ENCODE measurements around the gene KCNMA1.
"Not testable (repeated sequence)": the region's sequence is repeated elsewhere in the genome, so short reads cannot be mapped to it uniquely, and the experiment has no call there.

KCNMA1 gene

DNA sequence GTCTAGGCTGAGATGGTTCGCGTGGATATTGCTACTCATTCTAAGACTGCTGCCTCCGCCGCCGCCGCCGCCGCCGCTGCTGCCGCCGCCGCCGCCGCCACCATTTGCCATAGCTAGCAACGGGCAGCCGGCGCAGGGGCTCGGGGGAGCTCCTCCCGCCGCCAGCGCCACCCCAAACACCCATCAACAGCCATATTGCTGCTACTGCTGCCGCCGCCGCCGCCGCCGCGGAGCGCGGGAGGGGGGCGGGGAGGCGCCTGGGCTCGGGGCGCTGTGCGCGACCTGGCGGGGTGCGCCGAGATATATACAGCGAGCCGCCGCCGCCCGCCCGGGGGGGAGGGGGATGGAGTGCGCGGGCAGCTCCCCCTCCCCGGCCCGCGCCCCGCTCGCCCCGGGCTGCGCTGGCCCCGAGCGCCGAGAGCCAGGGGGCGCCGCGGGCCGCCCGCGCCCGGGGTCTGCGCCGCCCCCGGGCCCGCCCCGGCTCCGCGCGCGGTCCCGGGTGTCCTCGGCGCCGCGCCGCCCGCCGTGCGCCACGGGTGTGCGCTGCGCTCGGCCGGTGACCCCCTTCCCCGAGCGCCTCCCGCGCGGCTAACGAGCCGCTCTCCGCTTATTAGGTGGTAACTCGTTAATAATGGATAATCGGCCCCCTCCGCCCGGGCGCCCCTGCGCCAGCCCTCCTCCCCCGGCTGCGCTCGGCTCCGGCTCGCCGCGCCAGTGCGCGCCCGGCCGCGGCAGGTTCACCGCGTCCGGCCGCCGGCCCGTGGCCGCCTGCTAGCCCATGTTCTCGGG lies at the start of gene KCNMA1:
Gene KCNMA1, minus strand, starts transcription at position 277 of the 789 bp plus-strand sequence.
- peak in 2 of 3 donors; percentile 30 to 67 for DNase-seq

DNA sequence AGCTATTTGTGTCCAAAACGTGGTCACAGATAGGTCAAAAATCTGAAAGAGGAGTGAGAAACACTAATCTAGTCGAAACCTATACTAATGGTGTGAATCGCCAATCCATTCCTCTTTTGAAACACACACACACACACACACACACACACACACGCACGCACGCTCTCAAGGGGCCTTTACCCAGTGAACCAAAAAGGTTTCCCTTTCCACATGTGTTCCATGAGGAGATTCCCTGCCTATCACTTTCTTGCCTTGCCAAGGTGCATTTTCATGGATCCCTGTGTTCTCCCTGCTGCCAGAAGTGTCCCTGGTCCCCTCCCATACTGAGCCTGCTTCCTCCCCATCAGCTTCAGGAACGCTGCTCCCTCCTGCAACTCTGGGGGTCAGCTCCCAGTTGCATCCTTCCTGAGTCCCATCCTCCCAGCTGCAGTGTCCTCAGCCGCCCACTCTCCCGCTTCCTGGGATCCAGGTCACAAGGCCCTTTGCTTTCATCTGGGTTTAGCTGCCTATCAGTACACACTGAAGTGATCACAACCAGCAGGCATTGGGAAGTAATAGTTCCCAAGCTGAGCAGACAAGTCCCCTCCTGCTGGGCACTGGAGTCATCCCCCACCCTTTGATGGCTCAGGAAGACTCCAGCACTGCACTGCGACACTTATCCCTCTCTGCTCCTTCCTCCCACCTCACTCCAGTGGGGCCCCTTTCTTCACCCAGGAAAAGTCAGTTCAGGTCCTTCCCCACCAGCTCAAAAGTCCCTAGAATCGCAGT lies 49.2 kb upstream of the KCNMA1 start:
- no peak for DNase-seq

DNA sequence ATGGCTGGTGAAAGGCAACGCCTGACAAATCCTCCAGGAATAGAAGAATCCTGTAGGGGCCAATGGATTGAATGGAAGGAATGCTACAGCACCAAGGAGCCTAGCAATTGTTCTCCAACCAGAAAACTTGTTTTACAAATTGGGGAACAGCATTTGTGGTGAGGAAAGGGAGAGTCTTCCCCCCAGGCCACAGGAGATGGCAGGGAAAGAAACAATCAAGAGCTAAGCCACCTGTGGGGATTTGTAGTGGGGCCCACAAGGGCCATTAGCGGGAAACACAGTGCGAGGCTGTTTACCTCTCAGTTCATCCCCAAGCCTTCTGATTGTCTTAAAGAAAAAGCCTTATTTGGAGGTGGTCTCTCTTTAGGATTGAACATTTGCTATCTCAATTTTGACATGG lies 48.5 kb upstream of the KCNMA1 start:
- no peak for DNase-seq

DNA sequence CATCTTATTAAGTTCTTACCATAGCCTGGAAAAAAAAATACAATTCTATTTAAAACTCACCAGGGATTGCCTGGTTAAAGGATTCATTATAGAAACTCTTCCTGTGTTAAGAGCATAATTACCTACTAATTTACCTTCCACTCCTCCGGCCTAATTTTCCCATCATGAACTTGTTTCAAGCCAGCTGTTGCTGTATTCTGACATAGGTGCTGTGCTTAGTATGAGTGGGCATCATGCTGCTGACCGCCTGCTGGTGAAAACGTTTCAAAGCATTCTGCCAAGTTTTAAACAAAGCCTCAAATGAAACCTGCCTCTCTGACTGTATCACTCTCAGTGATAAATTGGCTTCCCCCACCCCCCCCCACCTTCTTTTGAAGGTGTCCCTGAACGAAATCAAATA lies 47.8 kb upstream of the KCNMA1 start:
- DNase-seq = no peak

DNA sequence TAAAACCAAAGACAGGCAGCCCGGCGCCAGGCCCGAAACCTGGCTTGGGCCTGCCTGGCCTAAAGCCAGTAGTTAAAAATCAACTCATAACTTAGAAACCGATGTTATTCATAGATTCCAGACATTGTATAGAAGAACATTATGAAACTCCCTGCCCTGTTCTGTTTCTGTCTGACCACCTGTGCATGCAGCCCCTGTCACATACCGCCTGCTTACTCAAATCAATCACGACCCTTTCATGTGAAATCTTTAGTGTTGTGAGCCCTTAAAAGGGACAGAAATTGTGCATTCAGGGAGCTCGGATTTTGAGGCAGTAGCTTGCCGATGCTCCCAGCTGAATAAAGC lies 45.5 kb upstream of the KCNMA1 start:
- not testable (repeated sequence) for DNase-seq

DNA sequence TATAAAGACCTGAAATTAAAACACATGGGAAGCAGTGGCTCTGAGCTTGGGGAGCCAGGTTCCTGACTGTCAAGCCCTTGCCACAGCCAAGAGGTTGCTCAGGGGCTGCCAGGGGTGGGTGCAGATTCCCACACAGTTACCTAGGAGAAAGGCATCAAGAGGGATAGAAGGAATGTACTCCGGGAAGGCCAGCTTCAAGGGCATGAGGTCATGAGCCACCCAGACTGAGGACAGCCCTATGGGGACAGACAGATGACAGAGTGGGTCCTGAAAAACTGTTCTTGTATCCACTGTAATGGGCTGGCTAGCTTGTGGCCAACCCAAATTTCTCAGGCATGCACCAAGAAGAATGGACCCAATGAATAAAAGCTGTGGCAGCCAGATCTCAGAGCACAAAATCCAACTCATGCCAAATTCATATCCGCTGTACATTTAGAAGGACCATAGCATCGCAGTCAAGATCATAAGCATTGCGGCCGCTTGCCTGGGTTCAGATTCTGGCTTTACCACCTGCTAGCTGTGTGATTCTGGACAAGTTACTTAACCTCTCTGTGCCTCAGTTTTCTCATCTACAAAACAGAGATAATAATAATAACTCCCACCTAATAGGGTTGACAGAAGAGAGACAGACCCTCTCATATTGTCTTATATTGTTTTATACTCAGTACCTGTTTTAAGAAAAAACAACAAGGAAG lies 44.9 kb upstream of the KCNMA1 start:
- no peak for DNase-seq

DNA sequence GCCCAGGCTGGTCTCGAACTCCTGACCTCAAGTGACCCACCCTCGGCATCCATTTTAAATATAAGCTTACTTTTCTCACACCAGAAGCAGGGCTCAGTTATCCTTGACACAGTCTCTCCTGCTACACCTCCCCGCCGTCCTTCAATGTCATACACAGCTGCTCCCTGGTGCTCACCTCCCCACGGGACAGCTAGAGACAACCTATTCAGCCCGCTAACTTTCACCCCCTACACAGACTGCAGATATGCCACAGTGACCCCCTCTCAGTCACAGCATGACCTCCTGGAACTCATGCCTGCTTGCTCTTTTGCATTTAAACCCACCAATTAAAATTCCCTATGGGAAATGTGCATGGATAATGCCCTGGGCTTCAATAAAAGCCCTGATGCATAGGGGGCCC lies 44.2 kb upstream of the KCNMA1 start:
- no peak for DNase-seq

DNA sequence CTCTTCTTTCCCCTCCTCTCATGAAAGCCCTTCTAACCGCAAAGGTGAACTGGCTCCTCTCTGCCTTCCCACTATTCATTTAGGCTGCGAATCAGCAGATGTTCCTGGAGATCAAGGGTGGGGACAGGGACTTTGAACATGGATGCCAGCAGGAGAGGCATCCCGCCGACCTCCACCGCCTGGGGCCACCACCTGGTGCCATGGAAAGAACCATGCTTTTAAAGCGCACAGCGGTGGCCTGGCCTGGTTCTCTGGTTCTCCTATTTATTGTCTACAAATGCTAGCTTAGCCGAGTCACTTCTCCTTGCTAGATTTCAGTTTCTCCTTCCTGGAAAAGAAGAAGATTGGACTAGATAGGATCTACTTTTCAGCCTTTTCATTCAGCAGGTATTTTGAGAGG lies 43.2 kb upstream of the KCNMA1 start:
- no peak for DNase-seq

DNA sequence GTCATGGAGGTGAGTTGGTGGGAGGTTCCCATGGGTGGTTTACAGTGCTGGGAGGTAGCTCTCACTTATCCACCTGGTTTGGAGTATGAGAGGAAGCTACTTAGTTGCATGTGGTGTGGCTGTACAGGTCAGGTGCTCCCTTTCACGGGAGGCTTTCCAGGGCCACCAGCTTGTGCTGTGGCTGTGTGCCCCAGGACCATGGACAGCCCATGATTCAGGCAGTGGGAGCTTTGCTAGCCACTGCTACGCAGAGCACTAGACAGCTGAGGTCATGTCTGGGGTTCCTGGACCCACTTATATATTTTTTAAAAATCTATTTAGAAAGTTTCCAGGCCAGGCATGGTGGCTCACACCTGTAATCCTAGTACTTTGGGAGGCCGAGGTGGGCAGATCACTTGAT lies 42.5 kb upstream of the KCNMA1 start:
- DNase-seq = no peak

DNA sequence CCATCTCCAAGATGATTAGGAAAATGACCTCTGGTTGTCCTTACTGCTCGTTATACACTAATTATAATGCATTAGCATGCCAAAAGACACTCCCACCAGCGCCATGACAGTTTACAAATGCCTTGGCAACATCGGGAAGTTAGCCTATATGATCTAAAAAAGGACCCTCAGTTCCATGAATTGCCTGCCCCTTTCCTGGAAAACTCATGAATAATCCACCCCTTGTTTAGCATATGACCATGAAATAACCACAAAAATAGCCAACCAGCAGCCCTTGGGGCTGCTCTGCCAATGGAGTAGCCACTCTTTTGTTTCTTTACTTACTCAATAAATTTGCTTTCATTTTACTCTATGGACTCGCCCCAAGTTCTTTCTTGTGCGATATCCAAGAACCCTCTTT lies 41.6 kb upstream of the KCNMA1 start:
- no peak for DNase-seq

DNA sequence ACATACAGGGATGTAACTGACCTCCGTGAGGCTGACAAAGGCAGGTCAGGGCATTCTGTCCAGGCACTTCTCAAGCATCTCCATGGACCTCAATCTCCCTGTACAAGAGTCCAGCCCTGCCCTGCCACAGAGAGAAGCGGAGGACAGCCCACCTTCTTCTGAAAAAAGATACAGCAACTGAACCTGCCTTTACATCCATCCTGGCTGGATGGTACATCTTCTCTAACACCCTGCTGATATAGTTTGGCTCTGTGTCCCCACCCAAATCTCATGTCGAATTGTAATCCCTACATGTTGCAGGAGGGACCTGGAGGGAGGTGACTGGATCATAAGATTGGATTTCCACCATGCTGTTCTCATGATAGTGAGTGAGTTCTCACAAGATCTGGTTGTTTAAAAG lies 40.5 kb upstream of the KCNMA1 start:
- no peak for DNase-seq

DNA sequence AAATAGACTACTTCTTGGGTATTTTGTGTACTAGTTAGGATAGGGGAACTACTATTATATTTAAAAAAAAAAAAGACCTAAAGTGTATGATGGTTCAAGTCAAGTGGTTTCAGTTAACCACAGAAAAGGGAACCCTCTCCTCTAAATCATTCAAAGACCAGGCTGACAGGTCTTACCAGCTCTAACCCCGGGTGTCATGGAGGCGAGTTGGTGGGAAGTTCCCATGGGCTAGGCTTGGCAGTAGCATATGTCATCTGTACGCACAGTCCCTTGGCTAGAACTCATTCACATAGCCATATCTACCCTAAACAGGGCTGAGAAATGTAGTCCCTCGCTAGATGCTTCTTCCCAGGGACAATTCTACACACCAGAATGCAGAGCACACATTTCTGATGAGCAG lies 37.7 kb upstream of the KCNMA1 start:
- DNase-seq = peak in 2 of 3 donors; percentile 9 to 20

DNA sequence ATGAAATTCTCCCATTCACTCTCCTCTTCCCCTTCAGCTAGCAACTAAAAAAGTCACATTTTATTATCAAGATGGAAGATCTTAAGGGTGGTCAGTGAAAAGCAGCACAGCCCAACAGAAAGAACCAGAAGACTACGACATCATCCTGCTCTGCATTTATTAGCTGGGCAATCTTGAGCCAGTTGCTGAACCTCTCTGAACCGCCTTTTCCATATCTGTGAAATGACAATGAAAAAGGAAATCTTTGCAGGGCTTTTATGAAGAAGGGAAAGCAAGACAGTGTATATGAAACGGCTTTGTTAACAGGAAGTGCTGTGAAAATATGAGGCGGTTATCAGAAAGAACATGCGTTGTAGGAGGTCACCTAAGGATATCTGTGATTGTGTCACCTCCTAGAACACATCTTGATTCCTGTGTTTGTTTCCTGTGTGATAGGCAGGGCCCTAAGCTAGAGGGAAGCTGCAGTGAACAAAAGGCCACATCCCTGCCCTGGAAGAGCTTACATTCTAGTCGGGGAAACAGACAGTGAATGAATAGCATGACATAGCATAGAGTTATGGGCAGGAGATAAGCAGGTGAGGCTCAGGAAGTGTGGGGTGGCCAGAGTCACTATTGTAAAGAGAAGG lies 36.0 kb upstream of the KCNMA1 start:
- no peak for DNase-seq

DNA sequence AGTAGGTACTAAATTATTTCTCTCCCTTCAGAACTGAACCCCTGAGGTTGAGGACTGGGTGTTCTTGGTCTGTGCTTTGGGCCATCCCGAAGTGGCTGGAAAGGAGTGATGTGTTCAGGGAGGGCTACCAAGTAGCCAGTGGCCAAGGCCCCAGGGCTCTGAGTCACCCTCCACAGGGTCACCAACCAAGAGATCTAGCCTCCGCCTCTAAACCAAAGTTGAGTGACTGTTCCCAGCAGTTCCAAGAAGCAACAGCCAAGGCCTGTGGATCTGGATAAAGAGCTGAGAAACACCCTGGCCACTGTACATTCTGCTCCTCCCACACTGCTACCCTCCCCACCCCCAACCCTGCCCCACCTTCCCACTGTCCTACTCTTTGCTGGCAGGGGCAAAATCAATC lies 35.5 kb upstream of the KCNMA1 start:
- peak in 2 of 3 donors; percentile 8 to 9 for DNase-seq

DNA sequence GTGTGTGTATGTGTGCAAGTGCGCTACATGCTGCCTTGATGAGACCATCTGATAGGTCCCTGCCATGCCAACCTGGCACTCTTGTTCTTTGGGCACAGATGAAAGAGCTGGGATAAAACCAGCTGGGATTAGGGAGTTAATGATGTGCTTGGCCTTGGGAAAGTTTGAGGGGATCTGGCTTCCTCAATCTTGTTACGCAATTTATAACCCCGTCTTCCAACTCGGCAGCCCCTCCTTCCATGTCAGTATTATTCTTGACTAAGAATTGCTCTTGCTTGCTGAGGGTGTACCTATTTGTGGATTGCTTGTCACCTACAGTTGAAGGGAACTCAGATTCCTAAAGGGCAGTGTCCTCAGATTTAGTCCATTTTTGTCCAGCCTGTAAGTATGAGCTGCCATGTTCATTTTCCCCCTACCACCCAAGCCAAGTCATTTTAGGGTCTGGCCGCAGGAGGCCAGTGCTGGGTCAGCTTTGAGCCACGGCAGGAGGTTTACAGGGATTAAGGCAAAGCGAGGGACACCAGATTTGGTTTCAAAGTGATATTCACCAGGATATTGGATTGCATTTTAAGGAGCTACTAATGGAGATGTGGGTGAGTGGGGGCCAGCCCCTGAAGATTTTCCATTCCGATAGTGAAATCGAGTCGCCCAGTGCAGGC lies 34.1 kb upstream of the KCNMA1 start:
- DNase-seq = no peak

DNA sequence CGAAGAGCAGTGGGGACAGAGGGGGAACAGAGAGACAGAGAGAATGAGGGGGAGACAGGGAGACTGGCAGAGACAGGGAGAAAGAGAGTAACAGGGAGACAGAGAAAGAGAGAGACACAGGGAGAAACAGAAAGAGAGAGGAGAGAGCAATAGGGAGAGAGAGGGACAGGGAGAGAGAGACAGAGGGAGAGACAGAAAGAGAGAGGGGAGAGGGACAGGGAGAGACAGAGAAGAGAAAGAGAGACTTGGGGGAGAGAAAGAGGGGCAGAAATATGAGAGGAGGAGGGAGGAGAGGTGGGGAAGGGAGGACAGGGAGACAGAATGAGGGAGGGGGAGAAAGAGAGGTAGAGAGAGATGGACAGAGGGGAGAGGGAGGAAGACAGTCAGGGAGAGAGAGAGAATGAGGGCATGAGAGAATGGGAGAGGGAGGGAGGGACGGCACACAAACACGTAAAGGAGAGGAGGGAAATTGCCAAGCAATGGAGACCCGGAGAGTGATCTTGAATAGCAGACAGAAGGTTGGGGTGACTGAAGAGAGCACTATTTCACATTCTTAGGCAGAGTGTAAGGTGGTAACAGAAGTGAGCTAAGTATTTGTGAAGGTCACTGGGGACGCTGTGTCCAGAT lies 33.3 kb upstream of the KCNMA1 start:
- no peak for DNase-seq

DNA sequence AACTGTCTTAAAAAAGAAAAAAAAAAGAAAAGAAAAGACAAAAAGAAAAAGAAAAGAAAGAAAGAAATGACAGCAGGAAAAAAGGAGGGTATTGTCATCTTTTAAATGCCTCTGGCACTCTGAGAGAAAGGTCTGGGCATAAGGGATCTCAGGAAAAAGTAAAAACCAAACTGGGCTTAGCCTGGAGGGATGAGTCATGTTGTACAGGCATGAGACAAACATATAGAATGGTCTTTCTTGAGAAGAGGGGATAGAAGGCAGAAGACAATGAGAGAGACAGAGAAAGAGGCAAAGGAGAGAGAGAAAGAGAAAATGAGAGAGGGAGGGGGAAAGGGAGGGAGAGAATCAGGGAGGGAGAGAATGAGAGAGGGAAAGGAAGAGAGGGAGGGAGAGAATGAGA lies 32.3 kb upstream of the KCNMA1 start:
- no peak for DNase-seq

DNA sequence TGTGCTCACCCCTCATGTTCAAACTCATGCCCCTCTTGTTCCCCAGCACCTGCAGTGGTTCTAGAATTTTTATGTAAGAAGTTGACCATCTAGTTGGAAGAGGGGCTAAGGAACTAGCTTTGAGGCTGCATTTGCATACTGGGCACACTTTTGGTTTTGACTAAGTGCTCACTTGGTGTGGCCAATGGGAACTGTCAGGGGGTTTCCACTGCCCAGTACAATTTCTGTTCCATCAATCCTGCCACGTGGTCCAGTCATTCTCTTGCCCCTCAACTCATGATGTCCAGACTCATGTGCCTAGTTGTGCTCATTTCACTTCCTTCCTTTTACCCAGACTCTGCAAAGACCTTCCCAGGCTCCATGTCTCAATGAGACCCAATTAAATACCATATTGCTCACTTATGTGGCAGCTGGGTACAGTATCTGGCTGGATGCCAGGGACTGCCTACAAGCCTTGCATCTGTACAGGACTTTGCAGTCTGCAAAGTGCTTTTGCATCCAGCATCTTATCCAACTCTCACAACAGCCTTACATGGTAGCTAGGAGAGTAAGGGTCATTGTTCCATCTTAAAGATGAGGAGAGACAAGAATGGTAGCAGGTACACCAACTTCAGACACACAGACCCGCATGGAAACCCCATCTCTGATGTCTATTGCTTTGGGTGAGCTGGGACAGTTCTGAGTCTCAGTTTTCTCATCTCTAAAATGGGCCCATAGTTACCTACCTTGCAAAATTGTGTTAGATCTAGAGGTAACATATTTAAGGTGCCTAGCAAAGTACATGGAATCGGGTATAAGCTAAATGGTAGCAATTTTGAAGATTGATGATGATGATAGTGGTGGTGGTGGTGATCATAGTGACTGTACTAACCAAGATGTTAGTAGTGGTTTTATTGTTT lies 30.1 kb upstream of the KCNMA1 start:
- DNase-seq = peak; percentile 39 to 62 (median 49)

DNA sequence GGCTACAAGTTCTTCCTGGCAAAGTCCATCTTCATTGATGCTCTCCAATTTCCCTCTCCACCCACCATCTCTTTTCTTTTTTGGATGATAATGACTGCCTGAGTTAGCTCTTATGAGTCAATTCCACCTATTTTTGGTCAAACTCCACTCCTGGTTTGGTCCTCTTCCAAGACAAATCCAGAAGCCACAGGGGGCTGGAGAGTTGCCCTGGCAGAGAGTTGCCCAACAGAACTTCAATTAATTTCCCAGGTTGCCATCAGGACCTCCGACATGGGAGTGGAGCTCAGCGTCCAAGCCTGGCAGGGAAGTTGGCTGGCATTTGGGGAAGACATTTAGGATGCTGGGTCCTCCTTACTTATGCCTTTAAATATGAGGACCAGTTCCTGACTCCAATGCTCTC lies 29.2 kb upstream of the KCNMA1 start:
- no peak for DNase-seq

DNA sequence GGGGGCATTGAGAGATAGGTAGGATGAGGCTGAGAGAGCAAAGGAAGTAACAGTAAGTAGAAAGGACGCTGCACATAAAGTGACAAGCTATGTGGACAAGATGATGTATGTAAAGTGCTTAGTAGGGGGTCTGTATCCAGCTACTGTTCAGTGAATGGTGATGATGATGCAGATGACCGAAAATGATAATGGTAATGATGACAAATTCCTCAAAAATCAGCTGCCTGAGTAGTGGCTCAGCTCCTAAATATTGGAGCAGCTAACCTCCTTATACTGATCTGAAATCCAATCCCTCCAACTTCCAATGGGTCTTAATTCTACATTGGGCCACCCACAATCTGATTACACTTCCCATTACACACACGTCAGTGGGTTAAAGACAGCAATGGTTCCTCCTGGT lies 27.1 kb upstream of the KCNMA1 start:
- DNase-seq = no peak

DNA sequence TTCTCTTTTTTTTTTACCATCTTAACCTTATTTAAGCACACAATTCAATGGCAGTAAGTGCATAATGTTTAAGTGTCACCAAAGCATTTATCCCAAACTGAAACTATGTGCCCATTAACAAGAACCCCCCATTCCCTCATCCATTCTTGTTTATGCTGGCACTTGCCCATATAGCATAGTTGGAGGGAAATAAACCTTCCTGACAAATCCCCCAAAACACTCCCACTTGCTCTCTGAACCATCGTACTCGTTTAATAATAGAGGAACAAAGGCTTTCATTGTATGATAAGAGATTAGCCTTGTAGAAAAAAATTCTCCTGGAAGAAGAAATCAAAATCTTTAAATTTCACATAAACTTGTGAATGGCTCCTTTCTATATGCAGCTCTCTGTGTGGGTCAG lies 26.4 kb upstream of the KCNMA1 start:
- no peak for DNase-seq

All from suppressor macrophage treated with lipopolysaccharide for 1 hour (primary cell).